Measurements from ENCODE around the gene INAFM2.

The INAFM2 gene

DNA sequence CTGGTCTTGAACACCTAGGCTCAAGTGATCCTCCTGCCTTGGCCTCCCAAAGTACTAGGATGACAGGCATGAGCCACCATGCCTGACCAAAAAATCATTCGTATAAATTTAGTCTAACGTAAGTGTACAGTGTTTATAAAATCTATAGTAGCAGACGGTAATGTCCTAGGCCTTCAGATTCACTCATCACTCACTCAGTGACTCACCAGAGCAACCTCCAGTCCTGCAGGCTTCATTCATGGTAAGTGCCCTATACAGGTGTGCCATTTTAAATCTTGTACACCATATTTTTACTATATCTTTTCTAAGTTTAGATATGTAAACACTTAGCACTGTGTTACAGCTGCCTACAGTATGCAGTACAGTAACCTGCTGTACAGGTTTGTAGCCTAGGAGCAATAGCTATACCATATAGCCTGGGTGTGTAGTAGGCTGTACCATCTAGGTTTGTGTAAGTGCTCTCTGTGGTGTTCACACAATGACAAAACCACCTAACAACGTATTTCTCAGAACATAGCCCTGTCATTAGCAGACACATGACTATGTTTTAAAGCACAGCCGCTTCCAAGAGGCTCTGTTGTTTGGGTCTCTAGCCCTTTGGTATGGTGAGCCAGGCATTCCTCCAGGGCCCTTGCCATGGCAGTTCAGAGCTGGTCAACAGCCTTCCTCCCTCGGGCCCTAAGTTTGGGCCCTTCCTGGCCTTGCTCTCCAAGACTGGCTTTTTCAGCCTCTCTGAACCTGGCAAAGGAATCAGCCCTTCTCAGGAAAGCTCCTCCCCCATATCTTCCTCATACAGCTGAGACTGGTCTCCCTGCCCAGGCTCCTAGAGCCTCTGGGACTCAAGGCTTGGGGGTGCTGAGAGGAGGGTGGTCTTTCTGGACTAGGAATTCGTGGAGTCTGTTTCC is 19.2 kb downstream of the INAFM2 start:
- no peak for DNase-seq (ENCODE audit: extremely low read depth in 1 of 2, low read depth in 1 of 2)

- no peak for DNase-seq (ENCODE audit: extremely low read depth in 1 of 2, low read depth in 1 of 2)
Measured at GRCh38 chr15:40343512-40343911, 20.0 kb downstream of the INAFM2 start.

- DNase-seq (ENCODE audit: extremely low read depth in 1 of 2, low read depth in 1 of 2) = no peak
Measured at GRCh38 chr15:40344217-40344616, 20.7 kb downstream of the INAFM2 start.

DNA sequence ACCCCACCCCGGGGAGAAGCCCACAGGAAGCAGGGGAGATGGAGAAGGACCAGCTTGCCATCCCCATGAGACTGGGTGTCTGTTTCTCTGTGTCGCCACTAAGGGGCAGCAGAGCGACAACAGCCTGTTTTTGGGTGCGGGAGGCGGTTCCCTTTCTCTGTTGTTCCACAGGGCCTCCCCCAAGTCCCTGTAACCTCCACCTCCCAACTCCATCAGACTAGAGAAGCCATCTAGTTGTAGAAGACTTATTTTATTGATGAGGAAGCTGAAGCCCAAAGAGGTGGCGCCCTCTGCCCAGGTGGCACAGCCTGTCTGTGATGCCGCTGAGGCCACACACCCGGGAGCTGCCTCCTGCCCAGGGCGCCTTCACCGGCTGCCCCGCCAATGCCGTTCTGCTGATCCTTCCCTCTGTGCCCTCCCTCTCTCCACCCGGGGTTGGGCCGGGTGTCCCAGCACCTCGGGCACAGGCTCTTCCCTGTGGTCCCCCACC is 21.2 kb downstream of the INAFM2 start:
- DNase-seq (ENCODE audit: extremely low read depth in 1 of 2, low read depth in 1 of 2) = peak in 1 of 2 donors; percentile 51

GRCh38 chr15:40345225-40345866 is 21.9 kb downstream of the INAFM2 start:
- DNase-seq (ENCODE audit: extremely low read depth in 1 of 2, low read depth in 1 of 2) = no peak

- no peak for DNase-seq (ENCODE audit: extremely low read depth in 1 of 2, low read depth in 1 of 2)
Measured at GRCh38 chr15:40345867-40346578, 22.5 kb downstream of the INAFM2 start.

DNA sequence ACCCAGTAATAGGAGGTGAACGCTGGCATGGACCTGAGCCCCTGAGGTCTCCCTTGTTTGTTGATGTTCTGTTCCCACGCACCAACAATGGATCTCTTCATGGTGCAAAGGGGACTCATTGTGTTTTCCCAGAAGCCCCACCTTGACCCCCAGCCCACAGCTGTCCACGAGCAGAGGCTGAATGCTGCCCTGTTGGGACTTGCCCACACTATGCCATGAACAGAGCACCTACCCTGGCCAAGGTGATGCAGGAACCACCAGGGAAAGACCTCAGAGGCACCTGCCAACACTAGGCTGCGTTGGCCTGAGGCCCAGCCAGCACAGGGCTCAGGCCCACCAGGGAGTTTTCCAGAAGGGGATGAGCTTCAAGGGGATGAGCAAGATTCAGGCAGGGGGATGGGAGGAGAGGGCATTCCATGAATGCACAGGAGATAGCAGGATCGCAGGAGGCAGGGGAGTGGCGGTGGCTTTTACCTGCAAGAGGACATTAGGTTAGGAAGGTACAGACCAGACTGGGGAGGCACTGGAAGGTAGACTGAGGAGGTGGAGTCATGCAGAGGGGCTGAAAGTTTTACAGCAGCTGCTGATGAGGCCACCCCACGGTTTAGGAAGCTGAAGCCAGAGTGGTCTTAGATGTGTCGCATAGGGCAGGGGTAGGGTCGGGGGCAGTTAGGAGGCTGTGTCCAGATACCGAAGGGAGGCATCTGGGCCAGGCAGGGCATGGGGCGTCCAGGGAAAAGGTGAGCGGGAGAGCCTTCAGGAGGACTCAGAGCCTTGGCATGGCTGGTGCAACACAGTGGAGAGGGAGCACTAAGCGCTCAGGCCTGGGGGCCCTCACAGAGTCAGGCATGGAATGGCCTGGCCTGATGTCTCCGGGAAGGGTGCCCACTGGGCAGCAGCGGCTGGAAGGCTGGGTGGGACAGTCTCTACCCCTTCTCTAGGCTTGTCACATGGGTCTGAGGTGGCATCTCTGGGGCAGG is 23.4 kb downstream of the INAFM2 start:
- DNase-seq (ENCODE audit: extremely low read depth in 1 of 2, low read depth in 1 of 2) = no peak

- no peak for DNase-seq (ENCODE audit: extremely low read depth in 1 of 2, low read depth in 1 of 2)
Measured at GRCh38 chr15:40347559-40348473, 24.3 kb downstream of the INAFM2 start.

DNA sequence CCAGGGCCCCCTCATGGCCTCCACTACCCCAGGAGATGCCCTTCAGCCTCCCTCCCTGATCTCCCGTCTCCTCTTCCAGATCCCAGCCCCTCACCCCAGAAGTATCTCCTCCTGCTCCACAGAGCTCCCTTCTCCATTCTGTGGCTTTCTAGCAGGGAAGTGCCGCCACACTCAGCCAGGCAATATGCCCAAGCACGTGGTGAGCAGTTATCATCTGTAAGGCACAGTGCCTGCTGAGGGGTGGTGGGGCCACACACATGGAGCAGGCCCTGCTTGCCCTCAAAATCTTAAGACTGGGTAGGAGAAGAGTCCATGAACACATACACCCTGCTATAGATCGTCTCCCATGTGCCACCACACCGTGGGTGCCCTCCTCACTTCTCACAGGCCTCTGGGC is 25.0 kb downstream of the INAFM2 start:
- no peak for DNase-seq (ENCODE audit: extremely low read depth in 1 of 2, low read depth in 1 of 2)

GRCh38 chr15:40349163-40349562 is 25.7 kb downstream of the INAFM2 start:
- DNase-seq (ENCODE audit: extremely low read depth in 1 of 2, low read depth in 1 of 2) = no peak

DNA sequence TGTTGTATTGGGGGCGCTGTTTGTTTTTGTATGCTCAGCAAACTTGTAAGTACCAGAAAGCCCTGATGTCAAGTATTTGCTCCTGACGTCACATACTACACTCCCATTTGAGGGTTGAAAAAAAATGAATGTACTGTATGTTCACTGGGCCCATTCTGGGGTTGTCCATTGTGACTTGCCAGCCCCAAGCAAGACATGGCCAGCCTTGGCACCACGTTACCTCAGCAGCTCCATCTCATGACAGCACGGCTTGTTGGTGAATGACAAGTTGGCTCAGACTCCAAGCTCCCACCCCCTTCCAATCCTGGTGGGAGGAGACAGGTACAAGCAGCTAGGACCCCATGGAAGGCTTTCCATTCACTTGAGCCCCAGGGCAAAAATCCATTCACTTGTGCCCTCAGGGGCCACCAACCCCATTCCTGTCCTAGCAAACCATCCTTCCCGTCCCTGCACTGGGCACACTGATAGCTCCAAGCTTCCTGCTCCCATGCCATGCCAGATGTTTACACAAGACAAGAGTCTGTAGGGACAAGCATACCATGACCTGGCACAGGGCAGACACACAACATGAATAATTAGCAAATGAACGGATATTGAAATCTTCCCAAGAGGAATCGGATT is 28.9 kb downstream of the INAFM2 start:
- no peak for DNase-seq (ENCODE audit: extremely low read depth in 1 of 2, low read depth in 1 of 2)

GRCh38 chr15:40353697-40354096 is 30.2 kb downstream of the INAFM2 start:
- no peak for DNase-seq (ENCODE audit: extremely low read depth in 1 of 2, low read depth in 1 of 2)

GRCh38 chr15:40354408-40355171 is 31.1 kb downstream of the INAFM2 start:
- no peak for DNase-seq (ENCODE audit: extremely low read depth in 1 of 2, low read depth in 1 of 2)

DNA sequence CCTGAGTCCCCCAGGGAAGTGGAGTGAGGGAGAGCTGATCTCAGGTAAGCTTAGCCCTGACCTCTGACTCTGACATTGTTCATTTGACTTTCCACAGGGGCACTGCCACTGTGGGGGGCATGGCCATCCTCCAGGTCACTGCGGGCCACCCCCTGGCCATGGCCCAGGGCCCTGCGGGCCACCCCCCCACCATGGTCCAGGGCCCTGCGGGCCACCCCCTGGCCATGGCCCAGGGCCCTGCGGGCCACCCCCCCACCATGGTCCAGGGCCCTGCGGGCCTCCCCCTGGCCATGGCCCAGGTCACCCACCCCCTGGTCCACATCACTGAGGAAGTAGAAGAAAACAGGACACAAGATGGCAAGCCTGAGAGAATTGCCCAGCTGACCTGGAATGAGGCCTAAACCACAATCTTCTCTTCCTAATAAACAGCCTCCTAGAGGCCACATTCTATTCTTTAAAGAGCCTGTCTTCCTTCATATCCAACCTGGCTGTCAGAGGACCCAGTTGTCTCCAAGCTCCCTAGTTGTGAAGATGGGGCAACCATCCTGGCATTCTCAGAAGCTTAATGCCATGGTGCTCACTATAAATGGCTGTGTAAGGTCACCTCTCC is 32.6 kb downstream of the INAFM2 start:
- no peak for DNase-seq (ENCODE audit: extremely low read depth in 1 of 2, low read depth in 1 of 2)

DNA sequence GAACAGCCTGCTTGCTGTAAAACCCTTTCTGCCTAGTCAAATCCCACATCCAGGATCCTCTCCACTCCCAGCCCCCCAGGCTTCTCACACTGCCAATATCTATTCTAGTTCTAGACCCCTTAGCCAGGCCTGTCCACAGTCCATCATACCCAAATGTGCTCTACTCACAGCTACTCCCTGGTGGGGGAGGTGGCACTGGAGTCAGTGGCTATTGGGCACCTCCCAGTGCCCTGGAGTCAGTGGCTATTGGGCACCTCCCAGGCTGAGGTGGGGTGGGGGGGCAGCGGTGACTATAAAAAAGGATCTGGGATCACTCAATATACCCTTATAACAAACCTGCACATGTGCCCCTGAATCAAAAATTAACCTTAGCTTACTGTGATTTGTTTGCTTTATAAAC is 33.8 kb downstream of the INAFM2 start:
- DNase-seq (ENCODE audit: extremely low read depth in 1 of 2, low read depth in 1 of 2) = no peak

- DNase-seq (ENCODE audit: extremely low read depth in 1 of 2, low read depth in 1 of 2) = peak; percentile 66 to 83
Measured at GRCh38 chr15:40357723-40358470, 34.4 kb downstream of the INAFM2 start, which contains the start of gene DISP2. Gene DISP2, plus strand, starts transcription at chr15:40358219. Its CDS starts 103 bp downstream, at chr15:40358322.

Measured in activated CD8-positive, alpha-beta memory T cell treated with anti-CD3 and anti-CD28 coated beads for 1 hour (primary cell).